ENCODE measurements around the gene RPS19BP1.

Gene RPS19BP1

GRCh38 chr22:39493759-39494158 lies 38.8 kb downstream of the RPS19BP1 start:
- H3K9me2 ChIP-seq (replicated peaks; ENCODE audit: insufficient read depth, low read length) = no peaks in the 10 kb centered on the region
- no peak overlapping the region for H3K9ac ChIP-seq (ENCODE audit: low read length)
- H3K9me3 ChIP-seq (ENCODE audit: insufficient read depth, low read length) = no peaks in the 10 kb centered on the region
- no peaks in the 10 kb centered on the region for H3K27me3 ChIP-seq (ENCODE audit: low read length)
- no peak overlapping the region for H2AFZ ChIP-seq (ENCODE audit: low read depth, low read length, severe bottlenecking)
- H3K36me3 ChIP-seq (ENCODE audit: low read length) = no peaks in the 10 kb centered on the region
- peaks cover 26% of the 10 kb centered on the region for H3F3A ChIP-seq (ENCODE audit: insufficient read depth)
- H3K4me3 ChIP-seq (ENCODE audit: insufficient read depth, low read length, poor library complexity, severe bottlenecking) = no peak overlapping the region
- H3K27ac ChIP-seq (ENCODE audit: low read depth, low read length) = no peak overlapping the region; the same call in 1 of the 2 replicates
- no peaks in the 10 kb centered on the region; the same call in 1 of the 2 replicates for H4K20me1 ChIP-seq (ENCODE audit: low read depth, low read length)
- no peak for TF ChIP-seq CTCF (IDR thresholded peaks at IDR 0.05; ENCODE audit: insufficient read depth, low read length, poor library complexity, severe bottlenecking)
- TF ChIP-seq EZH2phosphoT487 (conservative IDR thresholded peaks at IDR 0.05; ENCODE audit: low read length) = no peak
- H3K4me2 ChIP-seq (ENCODE audit: low read depth, low read length, poor library complexity, severe bottlenecking) = no peak overlapping the region
- H3K79me2 ChIP-seq (ENCODE audit: insufficient read depth, low read length) = peaks cover 6% of the 10 kb centered on the region; the same call in 1 of the 2 replicates

DNA sequence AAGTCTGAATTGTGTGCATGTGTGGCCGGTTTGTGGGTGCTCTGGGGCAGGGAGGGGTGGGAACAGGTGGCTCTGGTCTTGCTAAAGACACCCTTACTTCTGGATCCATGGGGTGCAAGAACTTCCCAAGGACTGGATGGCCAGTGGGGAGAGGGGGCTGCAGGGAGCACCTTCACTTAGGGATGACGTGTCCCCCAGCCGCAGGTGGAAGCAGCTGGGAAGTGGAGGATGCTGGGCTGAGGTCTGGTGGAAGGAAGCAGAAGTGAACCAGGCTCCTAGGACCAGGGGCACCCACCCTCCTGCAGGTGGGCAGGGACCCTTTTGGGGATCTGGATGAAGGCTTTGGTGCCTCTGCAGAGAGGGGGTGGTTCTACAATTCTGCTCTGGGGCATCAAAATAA lies 40.4 kb downstream of the RPS19BP1 start:
- Histone ChIP-seq H3K27ac (ENCODE audit: low read depth, low read length) (0 out of 2 replicates have a peak overlapping the region, but pooled peaks have one; percentile 5), H3K4me2 (ENCODE audit: low read depth, low read length, poor library complexity, severe bottlenecking) (no peak overlapping the region), H3K79me2 (ENCODE audit: insufficient read depth, low read length) (peaks cover 12% of the 10 kb centered on the region; the same call in 1 of the 2 replicates), H3K27me3 (ENCODE audit: low read length) (no peaks in the 10 kb centered on the region), H2AFZ (ENCODE audit: low read depth, low read length, severe bottlenecking) (no peak overlapping the region), H3K36me3 (ENCODE audit: low read length) (no peaks in the 10 kb centered on the region), H3K9me2 (replicated peaks; ENCODE audit: insufficient read depth, low read length) (no peaks in the 10 kb centered on the region), H3K4me3 (ENCODE audit: insufficient read depth, low read length, poor library complexity, severe bottlenecking) (no peak overlapping the region), H3K9ac (ENCODE audit: low read length) (no peak overlapping the region), H4K20me1 (ENCODE audit: low read depth, low read length) (no peaks in the 10 kb centered on the region; the same call in 1 of the 2 replicates), H3K9me3 (ENCODE audit: insufficient read depth, low read length) (no peaks in the 10 kb centered on the region), H3F3A (ENCODE audit: insufficient read depth) (peaks cover 26% of the 10 kb centered on the region)
- TF ChIP-seq EZH2phosphoT487 (conservative IDR thresholded peaks at IDR 0.05; ENCODE audit: low read length) (no peak), CTCF (IDR thresholded peaks at IDR 0.05; ENCODE audit: insufficient read depth, low read length, poor library complexity, severe bottlenecking) (no peak)

GRCh38 chr22:39491696-39492095 lies 40.9 kb downstream of the RPS19BP1 start:
- no peak overlapping the region for H3K4me2 ChIP-seq (ENCODE audit: low read depth, low read length, poor library complexity, severe bottlenecking)
- no peaks in the 10 kb centered on the region for H3K9me2 ChIP-seq (replicated peaks; ENCODE audit: insufficient read depth, low read length)
- no peaks in the 10 kb centered on the region for H3K9me3 ChIP-seq (ENCODE audit: insufficient read depth, low read length)
- H3K27ac ChIP-seq (ENCODE audit: low read depth, low read length) = no peak overlapping the region
- H2AFZ ChIP-seq (ENCODE audit: low read depth, low read length, severe bottlenecking) = no peak overlapping the region
- H3K9ac ChIP-seq (ENCODE audit: low read length) = no peak overlapping the region
- no peaks in the 10 kb centered on the region for H3K36me3 ChIP-seq (ENCODE audit: low read length)
- no peak overlapping the region for H3K4me3 ChIP-seq (ENCODE audit: insufficient read depth, low read length, poor library complexity, severe bottlenecking)
- H3K79me2 ChIP-seq (ENCODE audit: insufficient read depth, low read length) = peaks cover 16% of the 10 kb centered on the region; the same call in 1 of the 2 replicates
- no peak for TF ChIP-seq EZH2phosphoT487 (conservative IDR thresholded peaks at IDR 0.05; ENCODE audit: low read length)
- no peak for TF ChIP-seq CTCF (IDR thresholded peaks at IDR 0.05; ENCODE audit: insufficient read depth, low read length, poor library complexity, severe bottlenecking)
- H3K27me3 ChIP-seq (ENCODE audit: low read length) = no peaks in the 10 kb centered on the region
- H4K20me1 ChIP-seq (ENCODE audit: low read depth, low read length) = no peaks in the 10 kb centered on the region; the same call in 1 of the 2 replicates
- peaks cover 26% of the 10 kb centered on the region for H3F3A ChIP-seq (ENCODE audit: insufficient read depth)
